Central memory CD8-positive, alpha-beta T cell (primary cell): Measurements from ENCODE around the gene FBRSL1.

Source experiments
- ATAC-seq: fragments of 150-1000 bp; cut with Tn5 transposase; replicated peaks from 2 replicates; pipeline ENCODE4 v1.10.0; 2022; ENCODE audit warnings: mild to moderate bottlenecking, moderate FRiP score, moderate number of reproducible peaks; ENCODE audit not compliant: poor library complexity, severe bottlenecking; ENCODE audit errors: extremely low read depth
- DNase-seq, 2 donors: peaks; one replicate each; pipeline ENCODE4 v3.0.0; 2021; ENCODE audit warnings: low spot score in 2 of 2
- H3K27ac Mint-ChIP-seq: one replicate; pipeline ENCODE4 v1.8.0; 2022; ENCODE audit warnings: low read depth, mild to moderate bottlenecking, moderate library complexity, mixed read lengths
- H3K27me3 Mint-ChIP-seq: one replicate; pipeline ENCODE4 v1.8.0; 2022; ENCODE audit warnings: mixed read lengths
- H3K36me3 Mint-ChIP-seq: one replicate; pipeline ENCODE4 v1.8.0; 2022; ENCODE audit warnings: mild to moderate bottlenecking, moderate library complexity, mixed read lengths; ENCODE audit not compliant: insufficient read depth
- H3K4me1 Mint-ChIP-seq: one replicate; pipeline ENCODE4 v1.8.0; 2022; ENCODE audit warnings: mixed read lengths
- H3K4me3 Mint-ChIP-seq: one replicate; pipeline ENCODE4 v1.8.0; 2022; ENCODE audit warnings: mild to moderate bottlenecking, moderate library complexity, mixed read lengths
- H3K9me3 Mint-ChIP-seq: one replicate; pipeline ENCODE4 v1.8.0; 2022; ENCODE audit warnings: mixed read lengths

FBRSL1 gene

DNA sequence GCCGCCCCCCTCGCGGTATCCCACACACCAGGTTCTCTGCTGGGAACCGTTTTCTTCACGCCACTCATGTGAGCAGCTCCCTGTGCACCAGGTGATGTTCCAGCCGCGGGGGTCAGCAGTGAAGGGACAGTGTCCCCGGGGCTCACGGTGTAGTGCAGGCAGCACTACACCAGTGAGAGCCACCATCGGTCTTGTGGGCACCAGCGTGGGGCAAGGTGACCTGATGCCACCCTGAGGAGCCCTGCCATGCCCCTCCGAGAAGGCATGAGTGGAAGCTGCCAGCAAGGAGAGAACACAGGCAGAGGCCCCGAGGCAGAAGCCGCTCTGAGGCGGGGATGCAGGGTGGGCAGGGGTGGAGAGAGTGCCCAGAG, 11.5 kb upstream of the FBRSL1 start:
- Mint-ChIP-seq H3K27ac (no peak overlapping the region), H3K36me3 (peaks cover 13% of the 10 kb centered on the region), H3K27me3 (no peaks in the 10 kb centered on the region), H3K4me3 (no peak overlapping the region), H3K4me1 (peaks cover 19% of the 10 kb centered on the region), H3K9me3 (no peaks in the 10 kb centered on the region)
- no peak for ATAC-seq
- no peak for DNase-seq

DNA sequence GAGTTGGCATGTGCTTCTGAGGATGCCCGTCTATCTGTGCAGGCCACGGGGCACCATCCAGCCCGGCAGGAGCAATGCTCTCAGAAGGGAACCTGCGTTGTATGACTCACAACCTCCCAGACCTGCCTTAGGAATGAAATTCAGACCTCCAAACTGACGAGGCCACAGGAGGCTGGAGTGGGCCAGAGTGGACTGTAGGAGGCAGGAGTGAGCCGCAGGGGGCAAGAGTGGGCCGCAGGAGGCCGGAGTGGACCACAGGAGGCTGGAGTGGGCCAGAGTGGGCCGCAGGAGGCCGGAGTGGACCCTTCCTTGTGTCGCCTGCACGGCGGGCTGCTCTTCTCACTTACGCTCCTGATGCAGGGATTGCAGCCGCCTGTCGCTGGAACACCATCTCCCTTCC, 11.1 kb upstream of the FBRSL1 start:
- Mint-ChIP-seq H3K27ac (no peak overlapping the region), H3K4me3 (no peak overlapping the region)
- ATAC-seq: no peak

DNA sequence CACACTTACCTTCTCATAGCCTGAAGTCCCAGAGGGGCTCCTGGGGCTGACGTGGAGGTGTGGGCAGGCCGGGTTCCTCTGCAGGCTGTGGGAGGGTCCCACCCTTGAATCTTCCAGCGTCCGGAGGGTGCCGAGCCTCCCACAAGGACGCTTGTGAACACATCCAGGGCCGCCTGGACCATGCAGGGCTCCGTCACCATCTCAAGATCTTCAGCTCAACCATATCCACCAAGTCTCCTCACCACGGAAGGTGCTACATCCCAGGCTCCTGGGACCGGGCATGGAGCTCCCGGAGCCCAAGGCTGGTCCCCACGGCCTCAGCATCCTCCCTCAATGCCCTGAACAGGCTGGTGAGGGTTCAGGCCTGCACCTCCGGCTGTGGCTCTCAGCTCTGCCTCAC, 10.7 kb upstream of the FBRSL1 start:
- H3K27me3 Mint-ChIP-seq: no peaks in the 10 kb centered on the region
- H3K36me3 Mint-ChIP-seq: peaks cover 12% of the 10 kb centered on the region
- H3K27ac Mint-ChIP-seq: no peak overlapping the region
- H3K4me1 Mint-ChIP-seq: peaks cover 19% of the 10 kb centered on the region
- ATAC-seq (no peak), DNase-seq (no peak)
- no peaks in the 10 kb centered on the region for H3K9me3 Mint-ChIP-seq
- H3K4me3 Mint-ChIP-seq: no peak overlapping the region

More for the DNA sequence above, 11.1 kb upstream of the FBRSL1 start:
- DNase-seq: no peak
- Mint-ChIP-seq H3K9me3 (no peaks in the 10 kb centered on the region), H3K4me1 (peaks cover 19% of the 10 kb centered on the region), H3K27me3 (no peaks in the 10 kb centered on the region), H3K36me3 (peaks cover 13% of the 10 kb centered on the region)

DNA sequence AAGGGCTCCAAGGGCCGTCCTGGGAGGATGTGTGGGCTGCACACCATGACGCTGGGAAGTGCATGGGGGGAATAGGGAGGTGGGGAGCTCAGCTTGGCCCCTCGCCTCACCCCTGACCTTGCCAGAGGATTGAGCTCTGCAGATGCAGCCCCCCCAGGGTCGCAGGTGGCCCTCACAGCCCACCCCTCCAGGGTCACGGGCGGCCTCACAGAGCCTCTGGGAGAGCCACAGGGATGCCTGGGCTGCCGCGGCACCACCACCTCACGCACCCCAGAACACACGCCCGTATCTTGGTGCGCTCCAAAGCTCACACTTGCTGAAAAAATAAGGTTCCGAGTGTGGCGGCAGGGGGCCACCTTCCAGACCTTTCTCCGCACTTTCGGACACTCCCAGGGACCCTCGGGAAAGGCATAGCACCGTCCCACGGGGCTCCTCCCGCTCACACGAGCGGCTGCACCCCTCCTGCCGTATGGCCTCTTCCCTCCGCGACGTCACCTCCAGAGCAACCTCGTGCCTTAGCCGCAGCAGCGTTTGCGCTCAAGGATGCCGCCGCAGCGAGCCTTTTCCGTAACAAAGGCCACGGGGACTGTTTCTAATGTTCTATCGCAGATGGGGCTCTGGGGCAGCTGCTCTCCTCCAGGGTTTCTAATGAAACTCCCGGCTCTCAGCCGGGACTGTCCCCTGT, 9.9 kb upstream of the FBRSL1 start:
- H3K9me3 Mint-ChIP-seq: no peaks in the 10 kb centered on the region
- peaks cover 19% of the 10 kb centered on the region for H3K4me1 Mint-ChIP-seq
- H3K36me3 Mint-ChIP-seq: peaks cover 10% of the 10 kb centered on the region
- DNase-seq (no peak), ATAC-seq (no peak)
- no peak overlapping the region for H3K27ac Mint-ChIP-seq
- H3K4me3 Mint-ChIP-seq: no peak overlapping the region
- H3K27me3 Mint-ChIP-seq: no peaks in the 10 kb centered on the region

DNA sequence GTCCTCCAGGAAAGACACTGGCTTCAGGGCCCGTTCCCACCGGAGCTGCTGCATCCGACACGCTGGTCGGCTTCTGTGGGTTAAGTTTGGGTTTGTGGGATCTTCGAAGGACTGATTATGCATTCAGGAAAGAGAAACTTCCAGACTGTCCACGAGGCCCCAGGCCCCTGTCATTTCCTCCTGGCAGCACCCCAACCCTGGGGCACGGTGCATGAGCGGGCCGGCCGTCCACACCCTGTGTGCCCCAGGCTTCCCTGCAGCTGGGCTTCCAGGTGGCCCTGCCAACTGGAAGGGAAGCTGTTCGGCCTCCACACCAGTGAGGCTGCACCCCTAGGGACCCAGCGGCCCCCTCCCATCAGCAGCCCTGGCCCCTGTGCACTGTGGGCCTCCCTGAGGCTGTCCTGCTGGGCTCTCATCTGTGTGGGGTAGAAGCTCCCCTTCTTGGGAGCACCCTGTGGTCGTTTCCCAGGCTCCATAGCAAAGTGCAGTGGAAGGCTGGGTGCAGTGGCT, 9.3 kb upstream of the FBRSL1 start:
- H3K4me1 Mint-ChIP-seq: peaks cover 21% of the 10 kb centered on the region
- no peak for DNase-seq
- H3K4me3 Mint-ChIP-seq: no peak overlapping the region
- peak overlapping the region; percentile 76 for H3K27ac Mint-ChIP-seq
- no peaks in the 10 kb centered on the region for H3K27me3 Mint-ChIP-seq
- peaks cover 7% of the 10 kb centered on the region for H3K36me3 Mint-ChIP-seq
- ATAC-seq: no peak
- H3K9me3 Mint-ChIP-seq: no peaks in the 10 kb centered on the region

DNA sequence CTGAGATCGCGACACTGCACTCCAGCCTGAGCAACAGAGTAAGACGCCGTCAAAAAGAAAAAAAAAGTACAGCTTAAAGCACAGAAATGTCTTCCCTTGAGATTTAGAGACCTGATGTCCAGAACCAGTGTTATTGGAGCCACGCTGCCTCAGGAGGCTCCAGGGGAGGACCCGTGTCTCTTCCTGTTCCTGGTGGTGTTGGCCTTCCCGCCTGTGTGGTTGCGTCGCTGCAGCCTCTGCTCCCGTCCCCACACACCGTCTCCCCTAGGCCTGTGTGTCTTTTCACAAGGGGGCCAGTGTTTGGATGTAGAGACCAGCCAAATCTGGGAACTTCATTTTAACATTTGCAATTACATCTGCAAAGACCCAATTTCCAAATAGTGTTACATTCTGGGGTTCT, 8.6 kb upstream of the FBRSL1 start:
- Mint-ChIP-seq H3K27me3 (no peaks in the 10 kb centered on the region), H3K27ac (peak overlapping the region; percentile 76), H3K36me3 (peaks cover 3% of the 10 kb centered on the region), H3K4me3 (no peak overlapping the region), H3K4me1 (peaks cover 21% of the 10 kb centered on the region), H3K9me3 (no peaks in the 10 kb centered on the region)
- ATAC-seq (no peak), DNase-seq (no peak)

DNA sequence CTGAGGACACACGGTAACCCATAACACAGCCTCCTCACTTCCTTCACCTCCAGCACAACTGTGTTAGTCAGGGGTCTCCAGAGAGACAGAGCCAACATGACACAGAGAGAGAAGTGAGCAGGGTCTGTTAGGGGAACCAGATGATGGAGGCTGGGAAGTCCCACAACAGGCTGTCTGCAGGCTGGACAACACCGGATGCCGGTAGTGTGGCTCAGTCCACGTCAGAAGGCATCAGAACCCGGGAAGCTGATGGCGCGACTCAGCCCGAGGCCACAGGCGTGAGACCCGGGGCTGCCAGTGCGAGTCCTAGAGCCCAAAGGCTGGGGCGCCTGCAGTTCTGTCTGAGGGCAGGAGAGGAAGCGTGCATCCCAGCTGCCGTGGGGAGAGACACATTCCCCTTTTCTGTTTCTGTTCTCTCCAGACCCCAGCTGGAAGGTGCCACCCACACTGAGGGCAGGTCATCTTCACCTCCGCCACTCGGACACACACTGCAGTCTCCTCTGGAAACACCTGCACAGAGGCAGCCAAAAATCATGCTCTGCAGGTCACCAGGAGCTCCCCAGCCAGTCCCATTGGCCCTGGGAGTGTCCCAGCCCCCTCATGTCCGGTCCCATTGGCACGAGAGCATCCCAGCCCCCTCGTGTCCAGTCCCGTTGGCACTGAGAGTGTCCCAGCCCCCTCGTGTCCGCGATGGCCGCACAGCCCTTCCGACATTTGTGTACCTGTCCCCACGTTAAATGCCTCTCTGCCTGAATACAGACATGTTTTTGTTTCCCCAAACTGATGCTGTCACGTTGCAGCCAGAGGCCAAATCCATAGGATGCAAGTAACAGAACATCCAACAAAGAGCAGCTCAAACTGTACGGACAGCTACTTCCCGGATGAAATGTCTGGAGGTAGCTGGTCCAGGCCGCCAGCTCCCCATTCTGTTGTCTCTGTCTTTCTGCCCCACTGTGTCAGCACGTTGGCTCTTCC, 7.9 kb upstream of the FBRSL1 start:
- Mint-ChIP-seq H3K4me1 (peaks cover 21% of the 10 kb centered on the region), H3K9me3 (no peaks in the 10 kb centered on the region), H3K36me3 (no peaks in the 10 kb centered on the region), H3K27ac (peak overlapping the region; percentile 76), H3K27me3 (no peaks in the 10 kb centered on the region), H3K4me3 (no peak overlapping the region)
- ATAC-seq (peak; percentile 59), DNase-seq (no peak)

DNA sequence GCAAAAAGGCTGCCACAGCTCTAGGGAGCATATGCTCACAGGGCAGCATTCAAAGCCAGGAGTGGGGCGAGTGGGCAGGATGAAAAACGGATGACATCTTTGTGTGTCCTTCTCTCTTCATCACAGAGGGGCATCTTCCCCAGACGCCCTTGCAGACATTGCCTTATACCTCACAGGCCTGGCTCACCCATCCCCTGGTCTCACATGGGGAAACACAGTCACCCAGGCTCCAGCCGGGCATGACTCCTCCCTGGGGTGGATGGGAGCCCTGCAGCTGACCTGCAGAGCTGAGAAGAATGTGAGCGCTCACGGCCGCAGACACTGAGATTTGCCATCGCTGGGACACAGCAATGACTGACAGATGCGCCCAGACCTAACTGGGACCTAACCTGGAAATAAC, 7.2 kb upstream of the FBRSL1 start:
- Mint-ChIP-seq H3K4me3 (no peak overlapping the region), H3K9me3 (no peaks in the 10 kb centered on the region)
- ATAC-seq: no peak

DNA sequence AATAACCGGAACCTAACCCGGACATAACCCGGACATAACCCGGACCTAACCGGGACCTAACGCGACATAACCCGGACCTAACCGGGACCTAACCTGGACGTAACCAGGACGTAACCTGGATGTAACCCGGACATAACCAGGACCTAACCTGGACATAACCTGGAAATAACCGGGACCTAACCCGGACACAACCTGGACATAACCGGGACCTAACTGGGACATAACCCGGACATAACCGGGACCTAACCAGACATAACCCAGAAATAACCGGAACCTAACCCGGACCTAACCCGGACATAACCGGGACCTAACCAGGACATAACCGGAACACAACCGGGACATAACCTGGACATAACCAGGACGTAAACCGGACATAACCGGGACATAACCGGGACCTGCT, 6.7 kb upstream of the FBRSL1 start:
- no peaks in the 10 kb centered on the region for H3K9me3 Mint-ChIP-seq
- no peak overlapping the region for H3K27ac Mint-ChIP-seq
- no peak overlapping the region for H3K4me3 Mint-ChIP-seq
- H3K27me3 Mint-ChIP-seq: no peaks in the 10 kb centered on the region
- peaks cover 2% of the 10 kb centered on the region for H3K36me3 Mint-ChIP-seq
- ATAC-seq (no peak), DNase-seq (no peak)
- peaks cover 27% of the 10 kb centered on the region for H3K4me1 Mint-ChIP-seq

More for the DNA sequence above, 7.2 kb upstream of the FBRSL1 start:
- DNase-seq: no peak
- H3K36me3 Mint-ChIP-seq: peaks cover 1% of the 10 kb centered on the region
- H3K4me1 Mint-ChIP-seq: peaks cover 23% of the 10 kb centered on the region
- no peaks in the 10 kb centered on the region for H3K27me3 Mint-ChIP-seq
- no peak overlapping the region for H3K27ac Mint-ChIP-seq

DNA sequence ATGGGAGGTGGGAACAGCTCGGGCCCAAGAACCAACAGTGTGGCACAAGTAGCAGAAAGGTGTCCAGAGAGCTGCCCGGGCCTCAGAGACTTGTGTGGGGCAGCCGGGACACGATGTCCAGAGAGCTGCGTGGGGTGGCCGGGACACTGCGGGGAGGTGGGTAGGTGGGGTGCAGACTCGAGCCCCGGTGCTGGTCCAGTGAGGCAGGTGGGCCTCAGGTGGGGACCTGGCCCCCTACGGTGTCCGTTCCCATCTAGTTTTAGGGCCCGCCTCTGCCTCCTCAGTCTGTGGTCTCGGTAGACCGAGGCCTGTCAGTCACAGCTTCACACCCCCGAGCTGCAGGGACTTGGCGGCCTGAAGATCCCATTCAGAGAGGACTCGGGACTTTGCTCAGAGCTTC, 6.3 kb upstream of the FBRSL1 start:
- DNase-seq (no peak), ATAC-seq (no peak)
- no peak overlapping the region for H3K27ac Mint-ChIP-seq
- H3K27me3 Mint-ChIP-seq: no peaks in the 10 kb centered on the region
- peaks cover 4% of the 10 kb centered on the region for H3K36me3 Mint-ChIP-seq
- peaks cover 31% of the 10 kb centered on the region for H3K4me1 Mint-ChIP-seq
- no peaks in the 10 kb centered on the region for H3K9me3 Mint-ChIP-seq
- H3K4me3 Mint-ChIP-seq: no peak overlapping the region

DNA sequence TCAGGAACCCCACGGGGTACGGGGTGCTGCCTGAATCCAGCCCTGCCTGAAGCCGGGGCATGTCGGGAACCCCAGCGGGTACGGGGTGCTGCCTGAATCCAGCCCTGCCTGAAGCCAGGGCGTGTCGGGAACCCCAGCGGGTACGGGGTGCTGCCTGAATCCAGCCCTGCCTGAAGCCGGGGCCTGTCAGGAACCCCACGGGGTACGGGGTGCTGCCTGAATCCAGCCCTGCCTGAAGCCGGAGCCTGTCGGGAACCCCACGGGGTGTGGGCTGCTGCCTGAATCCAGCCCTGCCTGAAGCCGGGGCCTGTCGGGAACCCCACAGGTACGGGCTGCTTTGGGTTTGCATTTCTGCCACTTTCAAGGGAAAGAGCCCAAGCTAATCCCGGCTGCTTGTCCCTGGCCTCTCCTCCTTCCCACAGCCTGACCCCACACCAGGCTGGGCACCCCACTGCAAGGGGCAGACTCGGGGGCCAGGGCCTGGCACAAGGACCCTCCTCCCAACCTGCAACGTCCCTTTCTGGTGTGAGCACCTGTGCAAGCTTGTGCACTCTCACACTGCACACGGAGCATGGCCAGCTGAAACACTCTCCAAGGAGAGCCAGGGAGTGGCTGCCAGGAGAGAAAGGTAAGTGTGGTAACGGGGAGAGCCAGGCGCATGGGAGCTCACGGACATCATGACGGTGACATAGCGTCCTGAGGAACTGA, 5.6 kb upstream of the FBRSL1 start:
- Mint-ChIP-seq H3K36me3 (peaks cover 6% of the 10 kb centered on the region), H3K9me3 (no peaks in the 10 kb centered on the region), H3K27me3 (no peaks in the 10 kb centered on the region), H3K4me3 (no peak overlapping the region), H3K4me1 (peaks cover 37% of the 10 kb centered on the region), H3K27ac (no peak overlapping the region)
- ATAC-seq (no peak), DNase-seq (no peak)

DNA sequence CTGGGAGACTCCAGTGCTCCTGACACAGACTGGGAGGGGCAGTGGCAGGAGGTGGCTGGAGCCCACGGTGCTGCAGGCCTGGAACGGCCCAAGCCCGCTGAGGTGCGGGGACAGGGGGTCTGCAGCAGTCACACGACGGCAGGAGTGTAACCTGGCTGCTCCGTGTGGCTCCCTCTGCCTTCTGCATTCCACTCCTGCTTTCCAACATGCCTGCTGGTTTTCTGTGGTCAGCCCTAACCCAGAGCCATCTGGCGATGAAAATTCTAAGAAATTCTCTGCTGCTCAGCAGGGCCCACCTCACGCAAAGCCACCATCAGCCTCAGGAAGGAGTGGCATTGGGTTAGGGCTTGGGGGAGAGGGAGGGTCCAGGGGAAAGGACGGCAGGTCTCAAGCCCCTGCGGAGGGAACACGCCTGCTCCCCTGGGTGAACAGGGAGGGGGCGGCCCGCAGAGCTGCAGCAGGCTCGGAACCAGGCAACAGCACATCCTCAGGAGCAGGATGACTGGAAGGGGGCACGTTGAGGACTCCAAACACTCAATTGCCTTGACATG, 5.0 kb upstream of the FBRSL1 start:
- Mint-ChIP-seq H3K27me3 (no peaks in the 10 kb centered on the region), H3K9me3 (no peaks in the 10 kb centered on the region), H3K4me3 (no peak overlapping the region), H3K27ac (no peak overlapping the region), H3K36me3 (peaks cover 6% of the 10 kb centered on the region), H3K4me1 (peaks cover 37% of the 10 kb centered on the region)
- DNase-seq: no peak
- ATAC-seq: no peak
